IgD-negative memory B cell (primary cell): Measurements from ENCODE around the gene CACHD1. TPM values are rescaled to one million over a fixed set of nuclear protein-coding genes. Genes with fewer than 3 reads are reported as not detected.
"Not testable (repeated sequence)": the region's sequence is repeated elsewhere in the genome, so short reads cannot be mapped to it uniquely, and the experiment has no call there.

Experiments
- H3K27ac Mint-ChIP-seq, 3 donors: one replicate each; pipeline ENCODE4 v1.8.0; 2020 to 2022; ENCODE audit warnings: mild to moderate bottlenecking in 3 of 3, mixed read lengths in 3 of 3, moderate library complexity in 1 of 3
- H3K27me3 Mint-ChIP-seq: one replicate; pipeline ENCODE4 v1.8.0; 2021; ENCODE audit warnings: mixed read lengths
- H3K36me3 Mint-ChIP-seq: one replicate; pipeline ENCODE4 v1.8.0; 2020; ENCODE audit warnings: mild to moderate bottlenecking, mixed read lengths
- H3K4me1 Mint-ChIP-seq, 3 donors: one replicate each; pipeline ENCODE4 v1.8.0; 2020 to 2022; ENCODE audit warnings: mixed read lengths in 3 of 3, mild to moderate bottlenecking in 1 of 3
- H3K4me3 Mint-ChIP-seq, 4 donors: one replicate each; pipeline ENCODE4 v1.8.0; 2020 to 2022; ENCODE audit warnings: mild to moderate bottlenecking in 4 of 4, mixed read lengths in 4 of 4, moderate library complexity in 3 of 4
- H3K9me3 Mint-ChIP-seq, 3 donors: one replicate each; pipeline ENCODE4 v1.8.0; 2020 to 2021; ENCODE audit warnings: mixed read lengths in 3 of 3, mild to moderate bottlenecking in 1 of 3
- polyA plus RNA-seq: library from polyadenylated mRNA; unstranded; fragments of 300-500 nt; fragmentation: Illumina TruSeq; gene quantifications from one replicate; pipeline ENCODE4 v1.2.3, GENCODE V29; 2021

CACHD1 gene
- polyA plus RNA-seq, 1 donor from 2014 or later: 0.08 TPM

- Mint-ChIP-seq H3K4me1 (no peaks in the 10 kb centered on the region), H3K36me3 (no peaks in the 10 kb centered on the region), H3K9me3 (no peaks in the 10 kb centered on the region), H3K27me3 (peaks cover 5% of the 10 kb centered on the region), H3K27ac (no peak overlapping the region), H3K4me3 (no peak overlapping the region)
Observed at GRCh38 chr1:64581135-64581842, 111.4 kb downstream of the CACHD1 start.

GRCh38 chr1:64581843-64582185 lies 111.9 kb downstream of the CACHD1 start:
- H3K27ac Mint-ChIP-seq: no peak overlapping the region
- H3K36me3 Mint-ChIP-seq: no peaks in the 10 kb centered on the region
- H3K4me3 Mint-ChIP-seq: no peak overlapping the region
- H3K4me1 Mint-ChIP-seq: no peaks in the 10 kb centered on the region
- no peaks in the 10 kb centered on the region for H3K9me3 Mint-ChIP-seq
- peaks cover 5% of the 10 kb centered on the region for H3K27me3 Mint-ChIP-seq

GRCh38 chr1:64584479-64584878 lies 114.5 kb downstream of the CACHD1 start:
- H3K27me3 Mint-ChIP-seq: peaks cover 7% of the 10 kb centered on the region
- no peak overlapping the region for H3K4me3 Mint-ChIP-seq
- no peaks in the 10 kb centered on the region for H3K4me1 Mint-ChIP-seq
- no peaks in the 10 kb centered on the region for H3K9me3 Mint-ChIP-seq
- H3K27ac Mint-ChIP-seq: no peak overlapping the region
- H3K36me3 Mint-ChIP-seq: no peaks in the 10 kb centered on the region

GRCh38 chr1:64588876-64589275 lies 118.9 kb downstream of the CACHD1 start:
- Mint-ChIP-seq H3K27me3 (peaks cover 2% of the 10 kb centered on the region), H3K4me3 (no peak overlapping the region), H3K27ac (no peak overlapping the region), H3K36me3 (no peaks in the 10 kb centered on the region), H3K4me1 (no peaks in the 10 kb centered on the region), H3K9me3 (no peaks in the 10 kb centered on the region)

- Mint-ChIP-seq H3K4me3 (no peak overlapping the region), H3K4me1 (no peaks in the 10 kb centered on the region), H3K27me3 (peaks cover 2% of the 10 kb centered on the region), H3K27ac (no peak overlapping the region), H3K36me3 (no peaks in the 10 kb centered on the region), H3K9me3 (no peaks in the 10 kb centered on the region)
Observed at GRCh38 chr1:64590316-64590715, 120.4 kb downstream of the CACHD1 start.

- Mint-ChIP-seq H3K4me3 (no peak overlapping the region), H3K36me3 (no peaks in the 10 kb centered on the region), H3K9me3 (peaks cover 0 to 4% (median 0%) of the 10 kb centered on the region in 3 donors), H3K4me1 (no peaks in the 10 kb centered on the region), H3K27me3 (peaks cover 7% of the 10 kb centered on the region), H3K27ac (no peak overlapping the region)
Observed at GRCh38 chr1:64594446-64594845, 124.5 kb downstream of the CACHD1 start.

GRCh38 chr1:64595871-64596515 lies 126.1 kb downstream of the CACHD1 start:
- H3K9me3 Mint-ChIP-seq: peaks cover 0 to 4% (median 0%) of the 10 kb centered on the region in 3 donors
- no peaks in the 10 kb centered on the region for H3K36me3 Mint-ChIP-seq
- peak overlapping the region in 1 of 3 donors; percentile 3 for H3K27ac Mint-ChIP-seq
- H3K4me1 Mint-ChIP-seq: no peaks in the 10 kb centered on the region
- peaks cover 8% of the 10 kb centered on the region for H3K27me3 Mint-ChIP-seq
- no peak overlapping the region for H3K4me3 Mint-ChIP-seq

- H3K27me3 Mint-ChIP-seq: peaks cover 8% of the 10 kb centered on the region
- H3K36me3 Mint-ChIP-seq: no peaks in the 10 kb centered on the region
- H3K27ac Mint-ChIP-seq: no peak overlapping the region
- H3K4me1 Mint-ChIP-seq: no peaks in the 10 kb centered on the region
- H3K4me3 Mint-ChIP-seq: no peak overlapping the region
- H3K9me3 Mint-ChIP-seq: peaks cover 0 to 4% (median 0%) of the 10 kb centered on the region in 3 donors
Observed at GRCh38 chr1:64597113-64597512, 127.2 kb downstream of the CACHD1 start.

GRCh38 chr1:64598100-64598571 lies 128.2 kb downstream of the CACHD1 start:
- Mint-ChIP-seq H3K27ac (no peak overlapping the region), H3K27me3 (peaks cover 8% of the 10 kb centered on the region), H3K36me3 (no peaks in the 10 kb centered on the region), H3K4me1 (no peaks in the 10 kb centered on the region), H3K4me3 (no peak overlapping the region), H3K9me3 (peaks cover 0 to 4% (median 0%) of the 10 kb centered on the region in 3 donors)

- H3K4me1 Mint-ChIP-seq: no peaks in the 10 kb centered on the region
- H3K36me3 Mint-ChIP-seq: no peaks in the 10 kb centered on the region
- H3K27me3 Mint-ChIP-seq: peaks cover 8% of the 10 kb centered on the region
- H3K4me3 Mint-ChIP-seq: no peak overlapping the region
- H3K27ac Mint-ChIP-seq: no peak overlapping the region
- peaks cover 0 to 4% (median 0%) of the 10 kb centered on the region in 3 donors for H3K9me3 Mint-ChIP-seq
Observed at GRCh38 chr1:64599242-64599641, 129.3 kb downstream of the CACHD1 start.

GRCh38 chr1:64601207-64601606 lies 131.3 kb downstream of the CACHD1 start:
- Mint-ChIP-seq H3K9me3 (peaks cover 0 to 4% (median 0%) of the 10 kb centered on the region in 3 donors), H3K4me3 (no peak overlapping the region), H3K27me3 (peaks cover 7% of the 10 kb centered on the region), H3K4me1 (no peaks in the 10 kb centered on the region), H3K36me3 (no peaks in the 10 kb centered on the region), H3K27ac (no peak overlapping the region)

GRCh38 chr1:64608005-64608650 lies 138.2 kb downstream of the CACHD1 start:
- Mint-ChIP-seq H3K9me3 (peaks cover 2 to 15% (median 8%) of the 10 kb centered on the region in 3 donors), H3K36me3 (peaks cover 1% of the 10 kb centered on the region), H3K4me3 (no peak overlapping the region), H3K27ac (no peak overlapping the region), H3K27me3 (no peaks in the 10 kb centered on the region), H3K4me1 (no peaks in the 10 kb centered on the region)

GRCh38 chr1:64608651-64609048 lies 138.7 kb downstream of the CACHD1 start:
- no peak overlapping the region for H3K4me3 Mint-ChIP-seq

GRCh38 chr1:64610950-64611349 lies 141.0 kb downstream of the CACHD1 start:
- H3K4me3 Mint-ChIP-seq, H3K27ac Mint-ChIP-seq, H3K27me3 Mint-ChIP-seq, H3K4me1 Mint-ChIP-seq, H3K36me3 Mint-ChIP-seq: not testable (repeated sequence)
- peaks cover 2 to 15% (median 11%) of the 10 kb centered on the region in 3 donors for H3K9me3 Mint-ChIP-seq

More at GRCh38 chr1:64608651-64609048, 138.7 kb downstream of the CACHD1 start:
- no peaks in the 10 kb centered on the region for H3K4me1 Mint-ChIP-seq
- peaks cover 2 to 15% (median 8%) of the 10 kb centered on the region in 3 donors for H3K9me3 Mint-ChIP-seq
- H3K36me3 Mint-ChIP-seq: peaks cover 1% of the 10 kb centered on the region
- no peak overlapping the region for H3K27ac Mint-ChIP-seq
- H3K27me3 Mint-ChIP-seq: no peaks in the 10 kb centered on the region

- Mint-ChIP-seq H3K27ac (peak overlapping the region in 1 of 3 donors; percentile 14), H3K27me3 (peaks cover 3% of the 10 kb centered on the region), H3K4me3 (no peak overlapping the region)
Observed at GRCh38 chr1:64616039-64616438, 146.1 kb downstream of the CACHD1 start.

More at GRCh38 chr1:64616039-64616438, 146.1 kb downstream of the CACHD1 start:
- Mint-ChIP-seq H3K4me1 (peaks cover 0 to 8% (median 5%) of the 10 kb centered on the region in 3 donors), H3K9me3 (peaks cover 2 to 7% (median 4%) of the 10 kb centered on the region in 3 donors), H3K36me3 (peaks cover 3% of the 10 kb centered on the region)
